GM12878 (cell line): ENCODE data around the gene CDK17. TPM values are rescaled to one million over a fixed set of nuclear protein-coding genes. Genes with fewer than 3 reads are reported as not detected.

ENCODE experiments used
- ATAC-seq: fragments of 200-7000 bp; cut with Tn5 transposase; 3 replicates; pipeline ENCODE4 v1.9.1; 2020; ENCODE audit warnings: mild to moderate bottlenecking, moderate library complexity
- BruUV-seq: library from RNA; stranded (reverse); fragments of 400-500 nt; replicated peaks from 2 replicates; lab custom pipeline; 2021; lab: Mats Ljungman, UMichigan
- CTCF ChIA-PET: fragments of 300-600 bp; sonication (Branson Sonifier 250); formaldehyde crosslinking; extraction: SDS; loops from one replicate; lab custom pipeline; 2021; ENCODE audit warnings: inconsistent platforms; lab: Yijun Ruan, JAX
- POLR2A ChIA-PET: fragments of 350-600 bp; formaldehyde crosslinking; extraction: SDS; loops from one replicate; lab custom pipeline; 2021; ENCODE audit warnings: inconsistent platforms; lab: Charles Lee
- RAD21 ChIA-PET: fragments of 300-600 bp; sonication (Branson Sonifier 250); formaldehyde crosslinking; loops from one replicate; lab custom pipeline; 2023; ENCODE audit warnings: antibody characterized with exemption; ENCODE audit not compliant: unreplicated experiment; lab: Charles Lee
- SMC1A ChIA-PET: fragments of 300-600 bp; sonication (Branson Sonifier 250); formaldehyde crosslinking; loops from one replicate; lab custom pipeline; 2023; ENCODE audit not compliant: unreplicated experiment, uncharacterized antibody; lab: Charles Lee
- DNase-seq: peaks from one replicate; pipeline ENCODE4 v3.0.0-alpha.2; 2011; ENCODE audit warnings: low read depth, low spot score
- FAIRE-seq: peaks from 3 replicates; lab custom pipeline; 2011; peaks lifted over from hg19 to GRCh38; lab: Jason Lieb, UNC
- H2AFZ ChIP-seq: 2 replicates; pipeline ENCODE4 v1.6.0; 2011; ENCODE audit warnings: low read depth, low read length, control low read depth; ENCODE audit not compliant: control insufficient read depth
- H3K27ac ChIP-seq: 2 replicates; pipeline ENCODE4 v1.5.1; 2011; ENCODE audit warnings: control low read depth; ENCODE audit not compliant: control insufficient read depth, insufficient read depth
- H3K27me3 ChIP-seq, 2 experiments: replicated peaks in 1 of 2; 2 replicates each; pipeline versions ENCODE4 v1.6.0 to v1.6.1; 2011; ENCODE audit warnings: low read length in 1 of 2; ENCODE audit not compliant: control insufficient read depth in 2 of 2, insufficient read depth in 2 of 2
- H3K36me3 ChIP-seq, 2 experiments: 2 replicates each; pipeline ENCODE4 v1.5.1; 2011; ENCODE audit warnings: low read length in 1 of 2; ENCODE audit not compliant: control insufficient read depth in 2 of 2, insufficient read depth in 2 of 2
- H3K4me1 ChIP-seq: 2 replicates; pipeline ENCODE4 v1.6.1; 2011; ENCODE audit warnings: mild to moderate bottlenecking, low read length, moderate library complexity, mixed read lengths; ENCODE audit not compliant: control insufficient read depth, insufficient read depth
- H3K4me2 ChIP-seq: 2 replicates; pipeline ENCODE4 v1.6.0; 2011; ENCODE audit warnings: control low read depth; ENCODE audit not compliant: control insufficient read depth, insufficient read depth
- H3K4me3 ChIP-seq: fragments of 200-600 bp; sonication (generic); 2 replicates; pipeline ENCODE4 v1.5.1; 2016
- H3K79me2 ChIP-seq: 2 replicates; pipeline ENCODE4 v1.6.0; 2011; ENCODE audit warnings: low read length; ENCODE audit not compliant: control insufficient read depth, insufficient read depth
- H3K9ac ChIP-seq: 2 replicates; pipeline ENCODE4 v1.8.0; 2011; ENCODE audit warnings: low read length, control low read depth, mixed read lengths; ENCODE audit not compliant: control insufficient read depth, insufficient read depth
- H3K9me3 ChIP-seq: replicated peaks from 3 replicates; pipeline ENCODE4 v1.5.1; 2011; ENCODE audit warnings: mild to moderate bottlenecking, low read length; ENCODE audit not compliant: control insufficient read depth, insufficient read depth
- H4K20me1 ChIP-seq: 2 replicates; pipeline ENCODE4 v1.6.0; 2011; ENCODE audit not compliant: control insufficient read depth, insufficient read depth
- BCL11A ChIP-seq: IDR thresholded peaks from 2 replicates; pipeline ENCODE4 v1.6.1; 2011; ENCODE audit warnings: low read depth, low read length
- BRCA1 ChIP-seq: IDR thresholded peaks from 2 replicates; pipeline ENCODE4 v1.6.1; 2011; ENCODE audit warnings: low read depth, low read length, improper control_type of control experiment
- CHD1 ChIP-seq: IDR thresholded peaks from 2 replicates; pipeline ENCODE4 v1.6.1; 2012; ENCODE audit warnings: low read depth, low read length, improper control_type of control experiment
- POLR2A ChIP-seq: IDR thresholded peaks from 2 replicates; pipeline ENCODE4 v1.6.1; 2011; ENCODE audit warnings: low read depth, mild to moderate bottlenecking, low read length
- POLR2AphosphoS5 ChIP-seq: IDR thresholded peaks from 2 replicates; pipeline ENCODE4 v1.6.1; 2011; ENCODE audit warnings: mild to moderate bottlenecking, low read length, inconsistent platforms
- WGBS: methylation state at CpG from one replicate; pipeline ENCODE4 v1.1.6; 2016; ENCODE audit warnings: low lambda C conversion rate; ENCODE audit not compliant: insufficient replicate concordance, insufficient coverage; ENCODE audit errors: missing lambda C conversion rate; 5-methylcytosine and 5-hydroxymethylcytosine counted together
- in situ Hi-C: fragments of 300-500 bp; cut with MboI; formaldehyde crosslinking; loops from 9 replicates; pipeline ENCODE4 v1.14.3; 2018; ENCODE audit warnings: mixed read lengths
- intact Hi-C: fragments of 100-400 bp; cut with micrococcal nuclease; formaldehyde crosslinking; loops from one replicate; pipeline ENCODE4 v1.14.2; 2022; ENCODE audit not compliant: unreplicated experiment
- polyA plus RNA-seq, 11 experiments: library from polyadenylated mRNA; depleted of rRNA in 4 of 11; unstranded in 6 of 11; stranded (reverse) in 5 of 11; fragments of >200 nt; fragmentation: Nextera tagmentation in 4 of 11; fragmentation: Illumina TruSeq in 1 of 11; extraction: Ambion mirVana in 4 of 11; extraction: Trizol in 1 of 11; gene quantifications; 1 replicate in 1 of 11; 2 replicates in 10 of 11; pipeline versions ENCODE4 v1.2.1 to v1.2.3, GENCODE V29; 2011 to 2016; ENCODE audit warnings: inconsistent platforms in 2 of 11, missing spikeins in 2 of 11, low read depth in 1 of 11
- total RNA-seq, 4 experiments: library from RNA; depleted of rRNA in 3 of 4; stranded (reverse); fragments of >200 nt in 3 of 4; fragmentation: Illumina TruSeq in 1 of 4; extraction: Trizol in 1 of 4; gene quantifications; 2 replicates each; pipeline versions ENCODE4 v1.2.1 to v1.2.3, GENCODE V29; 2013 to 2021
- TF ChIP-seq, protein P1 (sequence below): fragments of 450-650 bp; IDR thresholded peaks from 2 replicates; pipeline ENCODE4 v1.6.1; 2017; ENCODE audit warnings: mild to moderate bottlenecking, moderate library complexity
- TF ChIP-seq, protein P2 (sequence below): fragments of 450-650 bp; formaldehyde crosslinking; IDR thresholded peaks from 2 replicates; pipeline ENCODE4 v1.4.0; 2020; ENCODE audit warnings: mild to moderate bottlenecking, moderate library complexity

Gene CDK17
- total and polyA plus RNA-seq, 10 of the 15 experiments (the other 5 are each of a cell fraction or from before 2014, with no cell fraction given): 5.6 to 45.6 (median 18.3) TPM

- DNase-seq (no peak), FAIRE-seq (no peak), ATAC-seq (no peak)
- Histone ChIP-seq H3K27me3 (no peaks in the 10 kb centered on the region), H3K9me3 (no peaks in the 10 kb centered on the region), H3K79me2 (no peaks in the 10 kb centered on the region), H3K4me2 (no peak overlapping the region), H3K4me1 (no peaks in the 10 kb centered on the region), H2AFZ (no peak overlapping the region), H3K9ac (no peak overlapping the region), H3K4me3 (no peak overlapping the region), H4K20me1 (no peaks in the 10 kb centered on the region), H3K36me3 (peaks cover 0 to 13% of the 10 kb centered on the region in 2 experiments; a peak in 3 of 4 replicates), H3K27ac (no peak overlapping the region)
- intact Hi-C loops: no loop called here
- ChIA-PET SMC1A (interaction anchor here (0.6 kb wide), 1 partner anchor 244 kb away, joined by 3 read pairs; no protein-coding TSS in a partner anchor), POLR2A (interaction anchor here (1.0 kb wide), 1 partner anchor 10 kb away, joined by 3 read pairs; no protein-coding TSS in a partner anchor), RAD21 (no interaction called here), CTCF (no interaction called here)
- no TSS peak for BruUV-seq
- TF ChIP-seq BCL11A (no peak), POLR2AphosphoS5 (0 out of 2 replicates have a peak, but pooled peaks have one; percentile 23), CHD1 (no peak)
- 85% methylated on average over 17 of the region's 17 CpGs for WGBS
- in situ Hi-C loops: no loop called here
Measured at GRCh38 chr12:96248136-96248931, 151.9 kb downstream of the CDK17 start.

DNA sequence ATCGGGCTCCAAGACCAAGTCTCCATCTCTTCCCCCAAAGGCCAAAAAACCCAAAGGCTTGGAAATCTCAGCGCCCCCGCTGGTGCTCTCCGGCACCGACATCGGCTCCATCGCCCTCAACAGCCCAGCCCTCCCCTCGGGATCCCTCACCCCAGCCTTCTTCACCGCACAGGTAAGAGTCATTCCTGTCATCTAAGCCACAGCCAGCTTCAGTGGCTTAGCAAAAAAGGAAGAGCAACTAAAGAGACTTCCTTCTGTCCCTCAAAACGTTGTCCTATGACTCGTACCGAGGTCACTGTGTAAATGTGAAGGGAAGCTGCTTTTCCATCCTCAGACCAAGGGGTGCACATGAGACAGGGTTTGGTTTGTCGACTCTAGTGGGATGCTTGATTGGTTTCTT is 152.7 kb downstream of the CDK17 start:
- no peak for ATAC-seq
- H3K9me3 ChIP-seq: no peaks in the 10 kb centered on the region
- TF ChIP-seq, protein P1, sequence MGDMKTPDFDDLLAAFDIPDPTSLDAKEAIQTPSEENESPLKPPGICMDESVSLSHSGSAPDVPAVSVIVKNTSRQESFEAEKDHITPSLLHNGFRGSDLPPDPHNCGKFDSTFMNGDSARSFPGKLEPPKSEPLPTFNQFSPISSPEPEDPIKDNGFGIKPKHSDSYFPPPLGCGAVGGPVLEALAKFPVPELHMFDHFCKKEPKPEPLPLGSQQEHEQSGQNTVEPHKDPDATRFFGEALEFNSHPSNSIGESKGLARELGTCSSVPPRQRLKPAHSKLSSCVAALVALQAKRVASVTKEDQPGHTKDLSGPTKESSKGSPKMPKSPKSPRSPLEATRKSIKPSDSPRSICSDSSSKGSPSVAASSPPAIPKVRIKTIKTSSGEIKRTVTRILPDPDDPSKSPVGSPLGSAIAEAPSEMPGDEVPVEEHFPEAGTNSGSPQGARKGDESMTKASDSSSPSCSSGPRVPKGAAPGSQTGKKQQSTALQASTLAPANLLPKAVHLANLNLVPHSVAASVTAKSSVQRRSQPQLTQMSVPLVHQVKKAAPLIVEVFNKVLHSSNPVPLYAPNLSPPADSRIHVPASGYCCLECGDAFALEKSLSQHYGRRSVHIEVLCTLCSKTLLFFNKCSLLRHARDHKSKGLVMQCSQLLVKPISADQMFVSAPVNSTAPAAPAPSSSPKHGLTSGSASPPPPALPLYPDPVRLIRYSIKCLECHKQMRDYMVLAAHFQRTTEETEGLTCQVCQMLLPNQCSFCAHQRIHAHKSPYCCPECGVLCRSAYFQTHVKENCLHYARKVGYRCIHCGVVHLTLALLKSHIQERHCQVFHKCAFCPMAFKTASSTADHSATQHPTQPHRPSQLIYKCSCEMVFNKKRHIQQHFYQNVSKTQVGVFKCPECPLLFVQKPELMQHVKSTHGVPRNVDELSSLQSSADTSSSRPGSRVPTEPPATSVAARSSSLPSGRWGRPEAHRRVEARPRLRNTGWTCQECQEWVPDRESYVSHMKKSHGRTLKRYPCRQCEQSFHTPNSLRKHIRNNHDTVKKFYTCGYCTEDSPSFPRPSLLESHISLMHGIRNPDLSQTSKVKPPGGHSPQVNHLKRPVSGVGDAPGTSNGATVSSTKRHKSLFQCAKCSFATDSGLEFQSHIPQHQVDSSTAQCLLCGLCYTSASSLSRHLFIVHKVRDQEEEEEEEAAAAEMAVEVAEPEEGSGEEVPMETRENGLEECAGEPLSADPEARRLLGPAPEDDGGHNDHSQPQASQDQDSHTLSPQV: no peak
- TF ChIP-seq POLR2A: peak; percentile 31; the same call in 1 of the 2 replicates
- TF ChIP-seq, protein P2, sequence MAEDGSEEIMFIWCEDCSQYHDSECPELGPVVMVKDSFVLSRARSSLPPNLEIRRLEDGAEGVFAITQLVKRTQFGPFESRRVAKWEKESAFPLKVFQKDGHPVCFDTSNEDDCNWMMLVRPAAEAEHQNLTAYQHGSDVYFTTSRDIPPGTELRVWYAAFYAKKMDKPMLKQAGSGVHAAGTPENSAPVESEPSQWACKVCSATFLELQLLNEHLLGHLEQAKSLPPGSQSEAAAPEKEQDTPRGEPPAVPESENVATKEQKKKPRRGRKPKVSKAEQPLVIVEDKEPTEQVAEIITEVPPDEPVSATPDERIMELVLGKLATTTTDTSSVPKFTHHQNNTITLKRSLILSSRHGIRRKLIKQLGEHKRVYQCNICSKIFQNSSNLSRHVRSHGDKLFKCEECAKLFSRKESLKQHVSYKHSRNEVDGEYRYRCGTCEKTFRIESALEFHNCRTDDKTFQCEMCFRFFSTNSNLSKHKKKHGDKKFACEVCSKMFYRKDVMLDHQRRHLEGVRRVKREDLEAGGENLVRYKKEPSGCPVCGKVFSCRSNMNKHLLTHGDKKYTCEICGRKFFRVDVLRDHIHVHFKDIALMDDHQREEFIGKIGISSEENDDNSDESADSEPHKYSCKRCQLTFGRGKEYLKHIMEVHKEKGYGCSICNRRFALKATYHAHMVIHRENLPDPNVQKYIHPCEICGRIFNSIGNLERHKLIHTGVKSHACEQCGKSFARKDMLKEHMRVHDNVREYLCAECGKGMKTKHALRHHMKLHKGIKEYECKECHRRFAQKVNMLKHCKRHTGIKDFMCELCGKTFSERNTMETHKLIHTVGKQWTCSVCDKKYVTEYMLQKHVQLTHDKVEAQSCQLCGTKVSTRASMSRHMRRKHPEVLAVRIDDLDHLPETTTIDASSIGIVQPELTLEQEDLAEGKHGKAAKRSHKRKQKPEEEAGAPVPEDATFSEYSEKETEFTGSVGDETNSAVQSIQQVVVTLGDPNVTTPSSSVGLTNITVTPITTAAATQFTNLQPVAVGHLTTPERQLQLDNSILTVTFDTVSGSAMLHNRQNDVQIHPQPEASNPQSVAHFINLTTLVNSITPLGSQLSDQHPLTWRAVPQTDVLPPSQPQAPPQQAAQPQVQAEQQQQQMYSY (CRISPR knock-in tag): no peak
- no peak for TF ChIP-seq BRCA1

More for the DNA sequence above, 152.7 kb downstream of the CDK17 start:
- H3K4me1 ChIP-seq: no peaks in the 10 kb centered on the region
- CTCF ChIA-PET: no interaction called here
- 57% methylated on average over 13 of the region's 13 CpGs for WGBS
- no TSS peak for BruUV-seq
- no peak for DNase-seq
- no peak overlapping the region for H3K4me3 ChIP-seq
- peaks cover 0 to 13% of the 10 kb centered on the region in 2 experiments; a peak in 3 of 4 replicates for H3K36me3 ChIP-seq
- intact Hi-C loops (no loop called here), in situ Hi-C loops (no loop called here)
- H3K4me2 ChIP-seq: no peak overlapping the region
- no peak overlapping the region for H2AFZ ChIP-seq
- no peak overlapping the region for H3K27ac ChIP-seq
- no peak for FAIRE-seq
- RAD21 ChIA-PET: no interaction called here
- no peaks in the 10 kb centered on the region for H4K20me1 ChIP-seq
- no peaks in the 10 kb centered on the region for H3K27me3 ChIP-seq
- SMC1A ChIA-PET: interaction anchor here (0.7 kb wide), 1 partner anchor 128 kb away, joined by 3 read pairs; no protein-coding TSS in a partner anchor
- no peaks in the 10 kb centered on the region for H3K79me2 ChIP-seq
- no peak overlapping the region for H3K9ac ChIP-seq
- POLR2A ChIA-PET: no interaction called here
